HepG2 (cell line): ENCODE results near the gene CDKN3.

Source experiments
- PHF8 ChIP-seq: sonication (generic); formaldehyde crosslinking; IDR thresholded peaks from 2 replicates; pipeline ENCODE4 v1.5.0; 2020; ENCODE audit warnings: missing genetic modification reagents
- TAF1 ChIP-seq: sonication (generic); formaldehyde crosslinking; IDR thresholded peaks from 2 replicates; pipeline ENCODE4 v1.4.0; 2020; ENCODE audit warnings: missing genetic modification reagents
- TF ChIP-seq, protein P1 (sequence below): sonication (generic); formaldehyde crosslinking; IDR thresholded peaks from 2 replicates; pipeline ENCODE4 v1.4.0; 2020; ENCODE audit warnings: mild to moderate bottlenecking, missing genetic modification reagents

DNA sequence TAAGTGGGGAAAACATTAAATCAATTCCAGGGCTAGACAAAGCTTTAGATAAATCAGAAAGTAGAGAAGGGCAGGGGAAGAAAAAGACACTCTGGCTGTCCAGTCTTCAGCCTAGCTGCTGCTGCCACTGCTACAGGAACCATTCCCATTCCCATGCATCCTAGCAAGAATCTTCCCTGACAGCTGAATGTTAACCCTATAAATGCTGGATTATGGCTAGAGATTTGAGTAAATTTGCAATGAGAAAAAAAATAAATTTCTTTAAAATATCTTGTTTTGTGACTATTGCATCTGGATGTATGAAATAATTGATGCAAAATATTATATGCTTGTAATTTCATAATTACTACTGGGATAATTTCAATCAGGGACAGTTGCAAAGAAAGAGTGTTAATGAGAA, 15.0 kb upstream of the CDKN3 start:
- no peak for TF ChIP-seq TAF1 (CRISPR knock-in tag)
- no peak for TF ChIP-seq PHF8
- TF ChIP-seq, protein P1, sequence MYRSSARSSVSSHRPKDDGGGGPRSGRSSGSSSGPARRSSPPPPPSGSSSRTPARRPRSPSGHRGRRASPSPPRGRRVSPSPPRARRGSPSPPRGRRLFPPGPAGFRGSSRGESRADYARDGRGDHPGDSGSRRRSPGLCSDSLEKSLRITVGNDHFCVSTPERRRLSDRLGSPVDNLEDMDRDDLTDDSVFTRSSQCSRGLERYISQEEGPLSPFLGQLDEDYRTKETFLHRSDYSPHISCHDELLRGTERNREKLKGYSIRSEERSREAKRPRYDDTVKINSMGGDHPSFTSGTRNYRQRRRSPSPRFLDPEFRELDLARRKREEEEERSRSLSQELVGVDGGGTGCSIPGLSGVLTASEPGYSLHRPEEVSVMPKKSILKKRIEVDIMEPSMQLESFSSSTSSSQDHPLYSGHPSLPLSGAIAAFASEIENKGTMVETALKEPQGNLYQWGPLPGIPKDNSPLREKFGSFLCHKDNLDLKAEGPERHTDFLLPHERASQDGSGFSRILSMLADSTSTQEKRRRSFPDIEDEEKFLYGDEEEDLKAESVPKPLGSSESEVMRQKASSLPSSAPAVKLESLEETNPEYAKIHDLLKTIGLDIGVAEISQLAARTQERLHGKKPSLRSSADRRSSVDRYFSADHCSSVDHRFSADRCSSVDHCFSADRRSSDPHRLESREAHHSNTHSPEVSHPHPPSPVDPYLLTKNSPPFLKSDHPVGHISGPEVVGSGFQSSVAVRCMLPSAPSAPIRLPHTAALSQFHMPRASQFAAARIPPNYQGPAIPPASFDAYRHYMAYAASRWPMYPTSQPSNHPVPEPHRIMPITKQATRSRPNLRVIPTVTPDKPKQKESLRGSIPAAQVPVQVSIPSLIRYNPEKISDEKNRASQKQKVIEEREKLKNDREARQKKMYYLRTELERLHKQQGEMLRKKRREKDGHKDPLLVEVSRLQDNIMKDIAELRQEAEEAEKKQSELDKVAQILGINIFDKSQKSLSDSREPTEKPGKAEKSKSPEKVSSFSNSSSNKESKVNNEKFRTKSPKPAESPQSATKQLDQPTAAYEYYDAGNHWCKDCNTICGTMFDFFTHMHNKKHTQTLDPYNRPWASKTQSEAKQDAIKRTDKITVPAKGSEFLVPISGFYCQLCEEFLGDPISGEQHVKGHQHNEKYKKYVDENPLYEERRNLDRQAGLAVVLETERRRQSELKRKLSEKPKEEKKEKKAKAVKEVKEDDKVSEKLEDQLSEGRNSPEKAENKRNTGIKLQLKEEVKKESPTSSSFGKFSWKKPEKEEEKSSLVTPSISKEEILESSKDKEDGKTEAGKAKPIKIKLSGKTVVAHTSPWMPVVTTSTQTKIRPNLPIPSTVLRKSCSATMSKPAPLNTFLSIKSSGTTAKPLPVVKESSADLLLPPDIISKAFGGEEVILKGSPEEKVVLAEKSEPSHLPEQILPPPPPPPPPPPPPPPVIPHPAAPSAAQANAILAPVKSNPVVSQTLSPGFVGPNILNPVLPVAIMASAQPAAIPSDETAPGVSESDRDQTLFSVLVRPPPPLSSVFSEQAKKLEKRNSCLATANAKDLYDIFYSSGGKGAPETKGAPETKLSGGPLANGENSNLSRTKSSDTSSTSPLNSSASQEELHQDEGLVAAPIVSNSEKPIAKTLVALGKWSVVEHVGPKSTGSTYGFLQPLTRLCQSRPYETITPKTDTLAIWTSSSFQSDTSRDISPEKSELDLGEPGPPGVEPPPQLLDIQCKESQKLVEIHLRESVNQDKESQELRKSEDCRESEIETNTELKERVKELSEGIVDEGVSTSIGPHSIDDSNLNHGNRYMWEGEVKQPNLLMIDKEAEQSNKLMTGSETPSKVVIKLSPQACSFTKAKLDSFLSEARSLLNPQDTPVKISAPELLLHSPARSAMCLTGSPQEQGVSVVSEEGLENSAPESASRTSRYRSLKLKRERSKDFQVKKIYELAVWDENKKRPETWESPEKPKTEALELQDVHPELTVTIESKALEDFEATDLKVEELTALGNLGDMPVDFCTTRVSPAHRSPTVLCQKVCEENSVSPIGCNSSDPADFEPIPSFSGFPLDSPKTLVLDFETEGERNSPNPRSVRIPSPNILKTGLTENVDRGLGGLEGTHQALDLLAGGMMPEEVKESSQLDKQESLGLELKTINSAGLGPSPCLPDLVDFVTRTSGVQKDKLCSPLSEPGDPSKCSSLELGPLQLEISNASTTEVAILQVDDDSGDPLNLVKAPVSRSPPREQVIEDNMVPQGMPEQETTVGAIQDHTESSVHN (CRISPR knock-in tag), result no peak
